DMS53 treated with DMSO at 0.1 percent for 48 hours (cell line): ENCODE results near the gene CABLES1.
"Not testable (repeated sequence)": the region's sequence is repeated elsewhere in the genome, so short reads cannot be mapped to it uniquely, and the experiment has no call there.

Experiments used
- DNase-seq: peaks from one replicate; lab custom pipeline; 2025; ENCODE audit not compliant: unreplicated experiment; lab: John Stamatoyannopoulos, UW

Gene CABLES1, protein sequence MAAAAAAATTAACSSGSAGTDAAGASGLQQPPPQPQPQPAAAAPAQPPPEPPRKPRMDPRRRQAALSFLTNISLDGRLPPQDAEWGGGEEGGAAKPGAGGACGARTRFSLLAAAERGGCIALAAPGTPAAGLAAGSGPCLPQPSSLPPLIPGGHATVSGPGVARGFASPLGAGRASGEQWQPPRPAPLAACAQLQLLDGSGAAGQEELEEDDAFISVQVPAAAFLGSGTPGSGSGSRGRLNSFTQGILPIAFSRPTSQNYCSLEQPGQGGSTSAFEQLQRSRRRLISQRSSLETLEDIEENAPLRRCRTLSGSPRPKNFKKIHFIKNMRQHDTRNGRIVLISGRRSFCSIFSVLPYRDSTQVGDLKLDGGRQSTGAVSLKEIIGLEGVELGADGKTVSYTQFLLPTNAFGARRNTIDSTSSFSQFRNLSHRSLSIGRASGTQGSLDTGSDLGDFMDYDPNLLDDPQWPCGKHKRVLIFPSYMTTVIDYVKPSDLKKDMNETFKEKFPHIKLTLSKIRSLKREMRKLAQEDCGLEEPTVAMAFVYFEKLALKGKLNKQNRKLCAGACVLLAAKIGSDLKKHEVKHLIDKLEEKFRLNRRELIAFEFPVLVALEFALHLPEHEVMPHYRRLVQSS

DNA sequence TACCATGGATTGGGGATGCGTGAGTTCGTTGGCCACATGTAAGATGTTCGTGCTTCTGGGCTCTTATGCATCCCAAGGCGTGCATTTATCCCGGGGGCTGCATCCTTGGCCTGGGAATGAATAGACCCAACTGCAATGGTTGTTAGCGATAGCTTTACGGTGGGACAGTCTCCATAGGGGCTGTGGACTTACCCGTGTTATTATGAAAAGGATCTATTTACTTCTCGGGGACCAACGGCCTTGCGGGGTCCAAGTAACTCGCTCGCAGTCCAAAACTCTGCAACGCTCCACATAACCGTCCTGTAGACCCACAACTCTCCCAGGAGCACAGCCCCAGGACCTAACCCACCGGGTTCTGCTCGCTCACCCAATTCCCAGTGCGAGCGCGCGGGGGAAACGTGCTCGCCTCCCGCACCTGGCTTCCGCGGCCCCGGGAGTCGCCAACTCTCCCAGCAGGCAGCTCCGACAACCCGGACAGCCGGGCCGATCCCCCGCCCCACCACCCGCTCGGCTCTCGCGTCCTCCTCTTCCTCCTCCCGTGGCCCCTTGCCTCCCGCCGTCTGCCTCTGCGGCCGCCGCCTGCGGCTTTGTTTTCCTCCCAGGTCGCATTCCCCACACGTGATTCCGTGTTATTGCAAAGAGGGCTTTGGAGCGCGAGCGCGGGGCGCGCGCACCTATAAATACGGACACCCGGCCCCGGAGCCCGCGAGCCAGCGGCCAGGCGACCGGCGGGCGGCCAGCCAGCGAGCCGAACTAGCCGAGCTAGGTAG lies at the start of gene CABLES1:
CABLES1 (plus strand) TSS at position 706 of the 770 bp plus-strand sequence. CDS start 278 bp downstream, outside the sequence.
- DNase-seq: peak; percentile 35

DNA sequence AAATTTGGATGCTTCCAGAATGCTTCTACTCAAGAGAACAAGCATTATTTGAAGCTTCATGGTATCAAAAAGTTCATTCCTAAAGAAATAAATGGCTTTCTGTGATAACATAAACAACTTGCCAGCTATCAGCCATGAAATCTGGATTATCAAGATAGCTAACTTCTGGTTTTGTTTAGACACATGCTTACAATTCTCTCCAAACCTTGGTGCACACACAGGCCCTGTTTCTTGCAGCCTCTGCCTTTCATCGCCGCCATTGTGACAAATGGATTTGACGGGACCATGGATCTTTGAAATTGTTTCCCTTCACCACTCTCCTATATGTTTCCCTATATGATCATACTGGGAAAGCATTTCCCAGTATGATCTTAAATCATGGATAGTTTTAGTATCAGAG lies 47.9 kb upstream of the CABLES1 start:
- no peak for DNase-seq

DNA sequence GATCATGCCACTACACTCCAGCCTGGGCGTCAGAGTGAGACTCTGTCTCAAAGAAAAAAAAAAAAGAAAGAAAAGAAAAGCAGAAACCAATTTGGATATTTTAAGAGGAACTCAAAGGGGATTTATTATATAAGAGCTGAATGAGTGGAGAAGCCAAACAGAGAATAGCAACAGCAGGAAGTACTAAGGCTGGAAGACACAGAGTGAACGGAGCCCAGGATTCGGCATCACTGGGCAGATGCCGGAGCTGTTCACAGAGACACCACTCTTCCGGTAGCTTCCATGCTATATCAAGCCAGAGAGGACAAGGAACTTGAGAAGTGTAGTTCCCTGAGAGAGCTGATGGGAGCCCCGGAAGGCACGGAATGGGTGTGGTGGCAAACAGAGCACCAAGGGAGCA lies 47.0 kb upstream of the CABLES1 start:
- DNase-seq: no peak

DNA sequence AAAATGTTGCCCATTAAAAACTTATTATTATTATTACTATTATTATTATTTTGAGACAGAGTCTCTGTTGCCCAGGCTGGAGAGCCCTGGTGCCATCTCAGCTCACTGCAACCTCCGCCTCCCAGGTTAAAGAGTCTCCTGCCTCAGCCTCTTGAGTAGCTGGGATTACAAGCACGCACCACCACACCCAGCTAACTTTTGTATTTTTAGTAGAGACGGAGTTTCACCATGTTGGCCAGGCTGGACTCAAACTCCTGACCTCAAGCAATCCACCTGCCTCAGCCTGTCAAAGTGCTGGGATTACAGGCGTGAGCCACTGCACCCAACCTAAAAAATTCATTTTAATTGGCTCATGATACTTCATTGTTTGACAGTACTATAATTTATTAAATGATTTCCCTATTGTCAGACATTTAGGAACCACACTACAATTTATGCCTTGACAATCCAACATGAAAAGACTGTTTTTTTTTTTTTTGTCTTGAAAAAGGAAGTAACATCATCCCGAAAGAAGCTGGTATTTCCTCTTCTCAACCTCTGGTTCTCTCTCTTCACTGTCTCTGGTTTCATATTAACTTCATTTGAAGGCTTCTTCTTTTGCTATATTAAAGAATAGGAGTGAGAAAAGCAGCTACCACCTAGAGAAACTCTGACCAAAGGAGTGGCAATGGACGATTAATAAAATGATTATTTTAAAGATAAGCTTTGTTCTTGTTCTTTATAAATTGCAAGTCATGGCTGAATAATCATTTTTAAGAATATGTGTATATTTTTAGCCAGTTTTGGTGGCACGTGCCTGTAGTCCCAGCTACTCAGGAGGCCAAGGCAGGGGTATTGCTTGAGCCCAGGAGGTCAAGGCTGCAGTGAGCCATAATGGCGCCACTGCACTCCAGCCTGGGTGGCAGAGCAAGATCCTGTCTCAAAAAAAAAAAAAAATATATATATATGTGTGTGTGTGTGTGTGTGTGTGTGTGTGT lies 44.0 kb upstream of the CABLES1 start:
- not testable (repeated sequence) for DNase-seq

DNA sequence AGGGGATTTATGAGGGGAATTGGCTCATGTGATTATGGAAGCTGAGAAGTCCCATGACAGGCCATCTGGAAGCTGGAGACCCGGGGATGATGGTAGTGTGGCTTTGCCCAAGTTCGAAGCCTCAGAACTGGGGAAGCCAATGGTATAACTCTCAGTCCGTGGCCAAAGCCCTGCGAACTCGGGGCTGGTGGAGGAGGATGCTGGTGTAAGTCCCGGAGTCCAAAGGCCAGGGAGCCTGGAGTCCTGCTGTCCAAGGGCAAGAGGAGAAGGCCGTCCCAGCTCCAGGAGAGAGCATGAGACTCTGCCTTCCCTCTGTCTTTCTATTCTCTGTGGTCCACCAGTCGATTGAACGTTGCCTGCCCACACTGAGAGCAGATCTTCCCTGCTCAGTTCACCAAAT lies 43.2 kb upstream of the CABLES1 start:
- no peak for DNase-seq

DNA sequence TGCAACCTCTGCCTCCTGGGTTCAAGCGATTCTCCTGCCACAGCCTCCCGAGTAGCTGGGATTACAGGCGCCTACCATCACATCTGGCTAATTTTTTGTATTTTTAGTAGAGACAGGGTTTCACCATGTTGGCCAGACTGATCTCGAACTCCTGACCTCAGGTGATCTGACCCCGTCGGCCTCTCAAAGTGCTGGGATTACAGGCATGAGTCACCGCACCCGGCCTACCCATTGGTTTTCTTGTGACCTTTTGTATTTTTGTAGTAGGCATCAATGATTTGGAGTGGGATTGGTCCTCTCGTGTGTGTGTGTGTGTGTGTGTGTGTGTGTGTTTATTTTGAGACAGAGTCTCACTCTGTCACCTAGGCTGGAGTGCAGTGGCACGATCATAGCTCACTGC lies 42.2 kb upstream of the CABLES1 start:
- DNase-seq: not testable (repeated sequence)

DNA sequence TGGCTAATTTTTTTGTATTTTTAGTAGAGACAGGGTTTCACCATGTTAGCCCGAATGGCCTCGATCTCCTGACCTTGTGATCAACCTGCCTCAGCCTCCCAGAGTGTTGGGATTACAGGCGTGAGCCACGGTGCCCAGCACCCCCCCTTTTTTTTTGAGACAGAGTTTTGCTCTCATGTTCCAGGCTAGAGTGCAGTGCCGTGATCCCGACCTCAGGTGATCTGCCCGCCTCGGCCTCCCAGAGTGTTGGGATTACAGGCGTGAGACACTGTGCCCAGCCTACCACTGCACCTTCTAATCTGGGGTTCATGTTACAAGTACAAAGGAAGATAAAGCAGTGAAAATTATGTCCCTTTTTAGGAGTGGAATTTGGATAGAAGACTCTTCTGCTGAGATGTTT lies 41.5 kb upstream of the CABLES1 start:
- DNase-seq: no peak

DNA sequence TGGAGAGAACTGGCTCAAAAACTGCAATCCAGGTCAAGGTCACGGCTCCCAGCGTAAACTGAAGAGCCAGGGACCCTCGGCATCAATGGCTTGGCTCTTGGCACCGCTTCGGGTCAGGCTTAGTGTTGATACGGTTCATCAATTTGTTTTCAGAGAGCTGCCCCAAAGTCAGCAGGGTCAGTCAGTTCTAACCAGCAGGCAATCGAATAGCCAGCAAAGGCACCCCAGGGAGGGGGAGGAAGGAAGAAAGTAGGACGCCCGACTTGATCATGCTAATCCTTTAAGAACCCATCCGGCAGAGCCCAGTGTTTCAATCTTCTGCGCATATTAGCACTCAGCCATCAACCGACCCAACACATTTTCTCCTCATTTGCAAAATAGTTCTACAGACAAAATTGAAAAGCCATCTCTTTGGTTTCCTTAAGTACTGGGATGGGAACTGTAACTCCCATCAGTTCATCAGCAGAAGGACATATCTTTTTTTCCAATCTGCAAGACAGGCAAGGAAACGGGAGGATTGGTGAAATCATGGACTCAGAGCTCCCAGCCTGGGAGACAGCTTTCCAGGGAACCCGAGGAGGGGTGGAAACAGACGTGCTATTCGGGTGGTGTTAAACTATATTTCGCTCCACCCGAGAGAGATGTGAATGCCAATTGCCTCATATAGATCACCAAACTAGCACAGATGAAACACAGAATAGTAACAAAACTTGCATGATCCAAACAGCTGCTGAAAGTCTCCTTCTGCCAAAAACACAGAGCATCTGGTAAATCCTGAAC lies 40.7 kb upstream of the CABLES1 start:
- no peak for DNase-seq

DNA sequence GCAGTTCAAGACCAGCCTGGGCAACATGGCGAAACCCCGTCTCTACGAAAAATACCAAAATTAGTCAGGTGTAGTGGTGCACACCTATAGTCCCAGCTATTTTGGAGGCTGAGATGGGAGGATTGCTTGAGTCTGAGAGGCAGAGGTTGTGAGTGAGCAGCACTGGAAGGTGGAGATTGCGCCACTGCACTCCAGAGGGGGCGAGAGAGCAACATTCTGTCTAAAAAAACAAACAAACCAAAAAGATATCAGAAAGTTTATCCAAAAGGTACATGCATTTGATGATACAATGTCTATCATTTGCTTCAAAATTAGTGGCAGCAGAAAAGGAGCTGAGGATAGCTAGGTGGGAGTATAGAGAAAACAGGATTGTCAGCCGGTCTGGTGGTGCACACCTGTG lies 39.8 kb upstream of the CABLES1 start:
- DNase-seq: no peak

DNA sequence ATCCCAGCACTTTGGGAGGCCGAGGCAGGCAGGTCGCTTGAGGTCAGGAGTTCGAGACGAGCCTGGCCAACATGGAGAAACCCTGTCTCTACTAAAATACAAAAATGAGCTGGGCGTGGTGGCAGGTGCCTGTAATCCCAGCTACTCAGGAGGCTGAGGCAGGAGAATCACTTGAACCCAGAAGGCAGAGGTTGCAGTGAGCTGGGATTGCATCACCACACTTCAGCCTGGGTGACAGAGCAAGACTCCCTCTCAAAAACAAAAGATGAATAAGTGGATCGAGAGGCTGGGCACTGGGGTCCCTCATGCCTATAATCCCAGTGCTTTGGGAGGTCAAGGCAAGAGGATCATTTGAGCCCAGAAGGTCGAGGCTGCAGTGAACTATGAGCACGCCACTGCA lies 38.3 kb upstream of the CABLES1 start:
- not testable (repeated sequence) for DNase-seq

DNA sequence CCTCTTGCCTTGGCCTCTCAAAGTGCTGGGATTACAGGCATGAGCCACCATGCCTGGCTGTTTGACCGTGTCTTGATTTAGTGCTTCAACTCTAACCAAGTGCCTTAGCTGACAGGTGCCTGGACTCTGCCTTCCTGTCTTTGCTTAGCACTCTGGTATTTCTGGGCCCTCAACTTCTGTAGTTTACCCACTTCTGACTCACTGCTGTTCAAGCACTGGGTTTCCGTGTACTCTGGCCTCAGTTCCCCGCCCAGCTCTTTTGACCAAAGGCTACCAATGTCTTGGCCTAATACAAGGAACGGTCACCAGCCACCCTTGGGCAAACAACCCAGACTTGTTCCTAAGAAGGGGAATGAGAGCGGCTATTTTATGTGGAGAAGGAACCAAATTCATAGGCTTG lies 35.7 kb upstream of the CABLES1 start:
- peak; percentile 61 for DNase-seq

DNA sequence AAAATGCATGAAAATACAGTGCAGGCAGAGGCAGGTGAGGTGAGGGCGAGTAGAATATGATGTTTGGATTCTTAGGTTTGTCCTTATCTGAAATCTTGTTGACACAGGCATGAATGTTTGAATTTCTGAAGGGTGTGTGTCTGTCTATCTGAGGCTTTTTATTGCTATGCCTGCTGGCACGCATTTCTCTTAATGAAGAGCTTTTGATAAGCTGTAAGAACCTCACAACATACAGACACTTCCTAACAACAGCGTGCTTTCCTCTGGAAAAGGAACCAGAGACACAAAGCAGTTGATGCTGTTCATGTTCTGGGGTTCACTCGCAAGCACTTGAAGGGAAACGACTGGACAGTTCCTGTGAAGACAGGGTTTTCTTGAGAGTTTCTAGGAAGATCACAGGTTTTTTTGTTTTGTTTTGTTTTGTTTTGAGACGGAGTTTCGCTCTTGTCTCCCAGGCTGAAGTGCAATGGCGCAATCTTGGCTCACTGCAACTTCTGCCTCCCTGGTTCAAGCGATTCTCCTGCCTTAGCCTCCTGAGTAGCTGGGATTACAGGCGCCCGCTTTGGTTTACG lies 33.3 kb upstream of the CABLES1 start:
- peak; percentile 1 for DNase-seq

DNA sequence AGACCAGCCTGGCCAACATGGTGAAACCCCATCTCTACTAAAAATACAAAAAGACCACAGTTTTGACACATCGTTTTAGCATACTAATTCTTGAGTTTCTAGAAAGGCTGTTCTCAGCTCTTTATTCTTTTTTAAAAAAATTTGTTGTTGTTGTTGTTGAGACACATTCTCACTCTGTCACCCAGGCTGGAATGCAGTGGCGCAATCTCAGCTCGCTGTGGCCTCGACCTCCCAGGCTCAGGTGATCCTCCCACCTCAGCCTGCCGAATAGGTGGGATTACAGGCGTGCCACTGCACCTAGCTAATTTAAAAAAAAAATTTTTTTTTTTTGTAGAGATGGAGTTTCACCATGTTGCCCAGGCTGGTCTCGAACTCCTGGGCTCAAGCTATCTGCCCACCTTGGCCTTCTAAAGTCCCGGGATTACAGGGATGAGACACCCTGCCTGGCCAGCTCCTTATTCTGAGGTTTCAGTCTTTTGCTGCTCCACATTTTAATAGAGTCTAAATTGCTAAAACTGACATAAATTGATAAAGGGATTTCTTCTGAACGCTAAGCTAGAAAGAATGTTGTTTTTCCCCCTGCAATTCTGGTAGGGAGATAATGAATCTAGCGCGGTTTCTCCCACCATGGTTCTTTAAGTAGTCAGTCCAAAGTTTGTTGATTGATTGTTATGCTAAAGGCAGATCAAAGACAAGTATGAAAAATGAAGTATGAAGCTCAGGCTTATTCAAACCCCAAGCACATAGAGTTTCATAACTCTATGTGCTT lies 32.6 kb upstream of the CABLES1 start:
- DNase-seq: no peak

DNA sequence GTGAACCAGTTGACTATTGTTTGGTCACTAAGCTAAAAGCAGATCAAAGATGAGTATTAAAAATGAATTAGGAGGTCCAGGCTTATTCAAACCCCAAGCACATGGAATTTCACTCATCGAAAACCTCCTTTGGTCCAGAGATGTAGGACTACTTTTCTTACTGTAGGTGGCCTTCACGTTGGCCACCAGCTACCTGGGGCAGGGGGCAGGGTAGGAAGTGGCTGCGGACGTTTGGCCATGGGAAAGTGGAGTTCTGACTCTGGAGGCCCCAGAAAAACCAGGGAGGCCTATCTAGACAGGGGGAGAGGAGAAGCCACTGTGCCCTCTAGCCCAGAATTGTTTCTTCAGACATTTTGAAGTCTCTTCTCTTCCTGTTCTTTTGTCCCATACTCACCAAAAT lies 31.8 kb upstream of the CABLES1 start:
- DNase-seq: no peak

DNA sequence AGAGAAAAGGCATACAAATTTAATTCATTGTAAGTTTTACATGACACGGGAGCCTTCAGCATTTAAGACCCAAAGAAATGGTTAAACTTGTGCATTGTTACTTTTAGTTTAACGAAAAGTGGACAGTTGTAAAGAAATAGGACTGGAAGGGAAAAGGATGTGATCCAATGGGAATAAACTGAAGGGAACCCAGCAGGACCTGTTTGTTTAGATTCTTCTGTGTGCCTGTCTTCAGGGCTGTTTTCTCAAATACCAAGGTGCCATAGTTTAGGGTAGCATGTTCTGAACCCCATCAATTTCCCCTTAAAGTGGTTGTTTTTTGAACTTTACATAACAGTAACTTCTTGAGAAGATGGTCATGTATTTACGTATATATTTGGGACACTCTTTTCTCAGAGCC lies 30.3 kb upstream of the CABLES1 start:
- no peak for DNase-seq

DNA sequence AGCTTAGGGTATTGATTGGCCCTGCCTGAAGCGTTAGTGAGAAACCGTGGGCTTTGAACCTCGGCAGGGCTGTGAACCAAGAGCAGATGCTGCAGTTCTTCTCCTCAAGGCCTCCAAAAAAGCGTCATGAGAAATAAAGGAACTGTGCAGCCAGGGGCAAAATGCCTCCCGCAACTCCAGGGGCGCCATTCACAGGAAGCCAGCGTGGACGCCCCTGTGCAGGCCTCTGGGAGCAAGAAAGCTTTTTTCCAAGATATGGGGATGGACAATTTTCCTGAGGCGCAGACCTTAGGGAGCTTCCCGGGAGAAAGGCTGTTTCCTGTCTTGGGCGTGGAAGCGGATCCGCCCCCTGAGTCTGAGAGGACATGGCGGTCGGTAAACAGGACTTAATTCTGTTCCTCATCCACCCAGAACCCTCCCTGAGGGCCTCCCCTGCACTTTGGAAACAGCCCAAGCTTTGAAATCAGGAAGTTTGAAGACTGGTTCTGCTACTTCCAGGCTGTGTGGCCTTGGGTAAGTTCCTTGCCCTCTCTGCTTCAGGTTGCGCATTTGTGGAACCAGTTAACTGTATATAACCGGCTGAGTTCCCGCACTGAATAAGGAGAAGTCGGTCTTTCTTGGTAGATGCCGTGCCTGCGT lies 29.6 kb upstream of the CABLES1 start:
- no peak for DNase-seq

DNA sequence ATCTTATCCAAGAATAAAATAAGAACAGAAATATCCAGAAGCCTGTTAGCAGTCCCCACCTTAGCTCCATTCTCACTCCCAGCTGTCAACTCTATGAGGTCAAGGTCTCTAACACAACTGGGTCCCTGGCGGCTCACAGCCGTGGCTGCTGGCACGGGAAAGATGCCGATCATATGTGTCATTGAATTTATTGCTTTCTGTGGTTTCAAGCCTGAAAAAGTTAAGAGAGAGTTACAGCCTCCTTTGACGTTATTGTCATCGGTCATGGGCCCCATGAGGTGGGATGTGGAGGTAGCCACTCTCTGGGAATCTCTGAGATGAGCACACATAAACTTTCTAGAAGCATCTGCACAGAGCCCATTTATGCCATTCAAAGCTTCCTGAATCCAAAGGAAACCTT lies 28.7 kb upstream of the CABLES1 start:
- DNase-seq: no peak

DNA sequence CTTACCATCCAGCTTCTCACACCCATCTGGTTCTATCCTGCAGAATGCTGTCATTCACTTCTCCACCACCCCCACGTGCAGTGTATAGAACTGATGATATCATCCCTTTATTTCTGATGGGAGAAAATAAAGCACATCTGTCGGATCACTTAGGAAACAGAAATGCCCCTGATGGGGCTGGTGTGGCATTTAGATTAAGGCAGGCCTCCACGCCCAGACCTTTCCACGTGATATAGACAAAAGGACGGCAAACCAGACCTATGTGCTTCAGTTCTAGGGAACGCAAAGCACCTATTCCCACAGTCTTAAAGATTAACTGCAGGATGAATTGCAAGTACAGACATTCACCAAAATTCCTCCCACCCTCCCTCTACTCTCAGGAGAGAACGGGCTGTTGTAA lies 27.6 kb upstream of the CABLES1 start:
- no peak for DNase-seq
